HepG2 (cell line): Measurements from ENCODE around the gene CAMK2G. TPM values are rescaled to one million over a fixed set of nuclear protein-coding genes. Genes with fewer than 3 reads are reported as not detected.

Experiments
- ARNT2 ChIP-seq: sonication (generic); formaldehyde crosslinking; IDR thresholded peaks from 2 replicates; pipeline ENCODE4 v1.8.0; 2022; ENCODE audit warnings: mild to moderate bottlenecking, low read depth, missing genetic modification reagents, moderate library complexity
- HNF1A ChIP-seq, 2 experiments: sonication (generic) in 1 of 2; formaldehyde crosslinking in 1 of 2; IDR thresholded peaks; 2 replicates each; pipeline versions ENCODE4 v1.4.0 to v1.6.1; 2016 to 2020; ENCODE audit warnings: borderline replicate concordance in 1 of 2, low read depth in 1 of 2, mild to moderate bottlenecking in 1 of 2, missing genetic modification reagents in 1 of 2
- MLLT10 ChIP-seq: sonication (generic); formaldehyde crosslinking; IDR thresholded peaks from 2 replicates; pipeline ENCODE4 v1.4.0; 2020; ENCODE audit warnings: missing genetic modification reagents
- MYNN ChIP-seq: sonication (generic); formaldehyde crosslinking; IDR thresholded peaks from 2 replicates; pipeline ENCODE4 v1.4.0; 2020; ENCODE audit warnings: mild to moderate bottlenecking, low read depth, missing genetic modification reagents
- NONO ChIP-seq, 2 experiments: fragments of 450-650 bp in 1 of 2; sonication (generic) in 1 of 2; formaldehyde crosslinking in 1 of 2; IDR thresholded peaks in 1 of 2; conservative IDR thresholded peaks in 1 of 2; 2 replicates each; pipeline versions ENCODE4 v1.6.1 to v1.8.0; 2017 to 2022; ENCODE audit warnings: mild to moderate bottlenecking in 1 of 2, missing genetic modification reagents in 1 of 2, moderate library complexity in 1 of 2
- SYNCRIP ChIP-seq: fragments of 200-400 bp; formaldehyde crosslinking; IDR thresholded peaks from 2 replicates; pipeline ENCODE4 v1.6.1; 2018; ENCODE audit warnings: mild to moderate bottlenecking, low read depth, low read length; ENCODE audit not compliant: insufficient read depth
- USF2 ChIP-seq, 2 experiments: sonication (generic) in 1 of 2; formaldehyde crosslinking in 1 of 2; IDR thresholded peaks; 2 replicates each; pipeline versions ENCODE4 v1.5.1 to v1.6.1; 2011 to 2020; ENCODE audit warnings: borderline replicate concordance in 1 of 2, low read depth in 1 of 2, low read length in 1 of 2, mild to moderate bottlenecking in 1 of 2, missing genetic modification reagents in 1 of 2, moderate library complexity in 1 of 2
- ZNF367 ChIP-seq: sonication (generic); formaldehyde crosslinking; IDR thresholded peaks from 2 replicates; pipeline ENCODE4 v1.4.0; 2020; ENCODE audit warnings: missing genetic modification reagents, borderline replicate concordance
- polyA plus RNA-seq, 8 experiments: library from polyadenylated mRNA; depleted of rRNA in 3 of 8; stranded (reverse) in 7 of 8; unstranded in 1 of 8; fragments of >200 nt; fragmentation: Illumina TruSeq in 4 of 8; extraction: Trizol in 4 of 8; gene quantifications; 2 replicates each; pipeline versions ENCODE4 v1.2.1 to v1.2.3, GENCODE V29; 2011 to 2016; ENCODE audit warnings: low read depth in 4 of 8, missing spikeins in 1 of 8, mixed read lengths in 1 of 8; ENCODE audit not compliant: insufficient read depth in 1 of 8
- total RNA-seq, 5 experiments: library from RNA; depleted of rRNA; stranded (reverse); fragments of >200 nt; fragmentation: Illumina TruSeq; extraction: Trizol; gene quantifications; 2 replicates each; pipeline ENCODE4 v1.2.3, GENCODE V29; 2016; ENCODE audit warnings: low read depth in 1 of 5

The CAMK2G gene
- total and polyA plus RNA-seq, 2 of the 13 experiments (the other 11 are each of a cell fraction or from before 2014, with no cell fraction given), result 15.9 to 18.8 TPM

- no peak for TF ChIP-seq HNF1A (IDR thresholded peaks at IDR 0.05; ENCODE audit: low read depth)
- TF ChIP-seq HNF1A (CRISPR knock-in tag; IDR thresholded peaks at IDR 0.05; ENCODE audit: borderline replicate concordance), result no peak
- no peak for TF ChIP-seq MYNN
- TF ChIP-seq NONO (IDR thresholded peaks at IDR 0.05), result no peak
- TF ChIP-seq NONO (CRISPR knock-in tag; conservative IDR thresholded peaks at IDR 0.05), result no peak
- no peak for TF ChIP-seq ZNF367 (CRISPR knock-in tag)
- TF ChIP-seq MLLT10, result no peak
- TF ChIP-seq ARNT2 (CRISPR knock-in tag), result no peak
- TF ChIP-seq SYNCRIP, result no peak
- TF ChIP-seq USF2 (IDR thresholded peaks at IDR 0.05; ENCODE audit: low read depth, low read length), result no peak
- no peak for TF ChIP-seq USF2 (CRISPR knock-in tag; IDR thresholded peaks at IDR 0.05; ENCODE audit: borderline replicate concordance)
These were observed 70.6 kb downstream of the CAMK2G start (continued) for GRCh38 chr10:73803680-73804286.
